ENCODE results near the gene LRSAM1. TPM values are rescaled to one million over a fixed set of nuclear protein-coding genes. Genes with fewer than 3 reads are reported as not detected.

The LRSAM1 gene
- total RNA-seq, 1 donor from 2014 or later = 38.0 TPM

- Mint-ChIP-seq H3K9me3 (ENCODE audit: unreplicated experiment) (peaks cover 2% of the 10 kb centered on the region), H3K4me3 (ENCODE audit: unreplicated experiment) (no peak overlapping the region), H3K27ac (ENCODE audit: unreplicated experiment) (no peak overlapping the region), H3K27me3 (ENCODE audit: unreplicated experiment) (peaks cover 3% of the 10 kb centered on the region), H3K36me3 (ENCODE audit: unreplicated experiment) (no peaks in the 10 kb centered on the region), H3K4me1 (ENCODE audit: low read depth, unreplicated experiment) (peaks cover 6% of the 10 kb centered on the region)
- no peak for DNase-seq
- no peak for TF ChIP-seq CTCF (IDR thresholded peaks at IDR 0.05; ENCODE audit: partially characterized antibody, unreplicated experiment)
These were observed 50.6 kb downstream of the LRSAM1 start for GRCh38 chr9:127501821-127502343.

- Mint-ChIP-seq H3K27me3 (ENCODE audit: unreplicated experiment) (peaks cover 2% of the 10 kb centered on the region), H3K27ac (ENCODE audit: unreplicated experiment) (no peak overlapping the region), H3K36me3 (ENCODE audit: unreplicated experiment) (no peaks in the 10 kb centered on the region), H3K9me3 (ENCODE audit: unreplicated experiment) (peaks cover 4% of the 10 kb centered on the region), H3K4me1 (ENCODE audit: low read depth, unreplicated experiment) (peaks cover 3% of the 10 kb centered on the region), H3K4me3 (ENCODE audit: unreplicated experiment) (no peak overlapping the region)
- DNase-seq = no peak
- TF ChIP-seq CTCF (IDR thresholded peaks at IDR 0.05; ENCODE audit: partially characterized antibody, unreplicated experiment) = no peak
These were observed 51.5 kb downstream of the LRSAM1 start for GRCh38 chr9:127502706-127503378.

GRCh38 chr9:127503379-127503921 is 52.1 kb downstream of the LRSAM1 start:
- DNase-seq = no peak
- Mint-ChIP-seq H3K27me3 (ENCODE audit: unreplicated experiment) (no peaks in the 10 kb centered on the region), H3K36me3 (ENCODE audit: unreplicated experiment) (no peaks in the 10 kb centered on the region), H3K9me3 (ENCODE audit: unreplicated experiment) (peaks cover 4% of the 10 kb centered on the region), H3K4me1 (ENCODE audit: low read depth, unreplicated experiment) (peaks cover 2% of the 10 kb centered on the region), H3K4me3 (ENCODE audit: unreplicated experiment) (no peak overlapping the region), H3K27ac (ENCODE audit: unreplicated experiment) (peak overlapping the region; percentile 28)
- TF ChIP-seq CTCF (IDR thresholded peaks at IDR 0.05; ENCODE audit: partially characterized antibody, unreplicated experiment) = no peak

GRCh38 chr9:127503947-127504886 is 52.9 kb downstream of the LRSAM1 start:
- Mint-ChIP-seq H3K27me3 (ENCODE audit: unreplicated experiment) (no peaks in the 10 kb centered on the region), H3K4me1 (ENCODE audit: low read depth, unreplicated experiment) (peaks cover 2% of the 10 kb centered on the region), H3K27ac (ENCODE audit: unreplicated experiment) (no peak overlapping the region), H3K9me3 (ENCODE audit: unreplicated experiment) (peaks cover 4% of the 10 kb centered on the region), H3K4me3 (ENCODE audit: unreplicated experiment) (no peak overlapping the region), H3K36me3 (ENCODE audit: unreplicated experiment) (no peaks in the 10 kb centered on the region)
- DNase-seq = peak; percentile 91
- TF ChIP-seq CTCF (IDR thresholded peaks at IDR 0.05; ENCODE audit: partially characterized antibody, unreplicated experiment) = peak; percentile 86

All from glutamatergic neuron (in vitro differentiated cells).